T47D (cell line): ENCODE measurements around the gene SLC7A10.
"Not testable (repeated sequence)": the region's sequence is repeated elsewhere in the genome, so short reads cannot be mapped to it uniquely, and the experiment has no call there.

Experiments used
- DNase-seq, 2 experiments: peaks; one replicate each; pipeline versions ENCODE4 v3.0.0 to v3.0.0-alpha.2; 2011 to 2012; ENCODE audit warnings: low read depth in 1 of 2, low spot score in 1 of 2
- JUND ChIP-seq: IDR thresholded peaks from 2 replicates; pipeline ENCODE4 v1.6.1; 2012; ENCODE audit warnings: low read depth
- in situ Hi-C: cut with HindIII; loops from 2 replicates; pipeline ENCODE4 v1.10.0; 2016; ENCODE audit warnings: low sequenced_read_pairs, low pct_unique_long_range_greater_than_20kb

The SLC7A10 gene

DNA sequence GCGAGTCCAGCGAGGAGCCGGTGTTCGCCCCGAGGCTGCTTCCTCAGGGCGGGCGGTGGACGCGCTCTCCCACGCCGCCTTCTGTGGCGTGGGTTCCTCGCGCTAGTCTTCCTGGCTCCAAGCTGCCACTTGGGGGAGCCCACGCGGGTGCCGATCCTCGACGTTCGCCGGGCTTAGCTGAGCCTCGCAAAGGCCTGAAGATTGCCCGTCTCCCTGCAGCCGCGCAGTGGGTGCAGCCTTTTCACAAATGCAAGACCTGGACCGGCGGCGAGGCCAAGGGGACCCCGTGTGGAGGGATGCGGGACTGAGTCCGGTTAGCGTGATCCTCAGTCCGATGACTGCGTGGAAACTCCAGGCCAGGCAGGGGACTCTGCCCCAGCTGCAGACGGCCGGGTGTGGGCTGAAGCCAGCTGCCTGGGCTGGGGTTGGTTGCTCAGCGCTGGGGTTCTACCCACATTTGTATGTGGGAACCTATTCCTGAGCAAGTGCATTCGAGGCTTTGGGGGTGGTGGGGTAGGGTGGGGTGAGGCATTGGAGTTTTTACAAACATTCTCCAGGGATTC, 48.2 kb downstream of the SLC7A10 start:
- no peak for DNase-seq
- in situ Hi-C loops: no loop called here

DNA sequence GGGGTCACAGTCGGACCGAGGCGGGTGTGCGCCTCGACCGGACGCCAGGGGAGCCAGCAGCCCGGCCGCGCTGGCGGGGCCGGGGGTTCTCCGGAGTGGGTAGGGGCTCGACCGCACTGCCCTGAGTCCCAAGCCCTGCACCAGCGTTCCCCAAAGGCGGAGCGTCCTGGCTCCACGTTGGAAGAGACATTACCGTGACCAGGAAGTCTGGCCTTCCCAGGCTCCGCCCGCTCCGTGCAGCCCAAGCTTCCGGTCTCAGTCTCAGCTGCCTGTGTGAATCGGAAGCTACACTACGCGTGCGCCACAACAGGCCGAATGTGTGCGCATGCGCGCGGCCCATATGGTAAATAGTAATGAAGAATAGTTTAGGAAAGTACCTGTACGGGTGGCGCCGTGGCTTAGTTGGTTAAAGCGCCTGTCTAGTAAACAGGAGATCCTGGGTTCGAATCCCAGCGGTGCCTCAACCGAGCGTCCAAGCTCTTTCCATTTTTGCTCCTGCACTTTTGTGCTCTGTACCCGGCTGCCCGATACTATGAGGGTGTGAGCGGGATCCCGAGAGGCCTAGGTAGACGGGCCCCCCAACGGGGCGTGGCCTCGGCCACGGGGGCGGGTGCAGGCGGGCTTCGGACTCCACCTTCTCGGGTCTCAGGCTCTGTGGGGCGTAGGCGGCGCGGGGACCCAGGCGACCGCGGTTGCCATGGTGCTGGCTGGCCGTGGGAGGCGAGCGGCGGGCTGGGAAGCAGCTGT, 48.8 kb downstream of the SLC7A10 start:
- in situ Hi-C loops: no loop called here
- TF ChIP-seq JUND: no peak
- DNase-seq: peak; percentile 84 to 98

More for the DNA sequence above, 48.2 kb downstream of the SLC7A10 start:
- TF ChIP-seq JUND: no peak

DNA sequence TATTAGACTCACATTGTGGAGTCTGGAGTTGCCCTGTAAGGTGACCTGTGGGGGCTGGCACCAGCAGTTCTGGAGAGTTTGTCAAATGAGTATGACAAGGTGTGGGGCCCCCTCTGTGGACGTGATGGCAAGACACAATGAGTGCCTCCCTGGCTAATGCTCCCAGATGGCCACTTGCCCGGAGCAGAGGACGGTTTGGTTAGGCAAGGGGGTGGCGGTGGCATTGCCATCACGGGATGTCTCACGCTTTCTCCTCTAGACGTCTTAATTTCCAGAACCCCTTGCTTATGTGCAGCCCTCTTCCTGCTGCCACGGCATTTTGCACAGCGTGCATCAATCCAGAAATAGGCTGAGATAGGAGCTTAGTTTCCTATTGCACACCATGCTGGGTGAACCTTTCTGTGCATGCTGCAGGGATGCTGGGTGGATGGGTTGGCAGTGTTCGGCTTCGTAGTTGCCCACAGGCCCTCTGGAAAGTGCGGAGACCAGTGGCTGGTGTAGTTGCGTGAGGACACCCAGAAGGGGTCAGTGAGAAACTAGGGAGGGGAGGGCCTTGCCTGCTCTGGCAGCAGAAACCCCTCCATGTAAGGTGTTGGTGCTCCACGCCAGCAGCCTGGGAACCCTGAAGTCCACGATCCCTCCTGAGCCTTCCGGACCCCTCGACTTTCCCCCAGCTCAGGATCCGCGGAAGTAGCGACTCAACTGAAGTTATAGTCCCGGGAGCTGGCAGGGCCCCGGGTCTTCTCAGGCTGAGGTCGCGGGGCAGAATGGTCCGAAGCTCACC, 49.6 kb downstream of the SLC7A10 start:
- TF ChIP-seq JUND: no peak
- in situ Hi-C loops: no loop called here
- peak in 1 of 2 experiments; percentile 24 for DNase-seq

DNA sequence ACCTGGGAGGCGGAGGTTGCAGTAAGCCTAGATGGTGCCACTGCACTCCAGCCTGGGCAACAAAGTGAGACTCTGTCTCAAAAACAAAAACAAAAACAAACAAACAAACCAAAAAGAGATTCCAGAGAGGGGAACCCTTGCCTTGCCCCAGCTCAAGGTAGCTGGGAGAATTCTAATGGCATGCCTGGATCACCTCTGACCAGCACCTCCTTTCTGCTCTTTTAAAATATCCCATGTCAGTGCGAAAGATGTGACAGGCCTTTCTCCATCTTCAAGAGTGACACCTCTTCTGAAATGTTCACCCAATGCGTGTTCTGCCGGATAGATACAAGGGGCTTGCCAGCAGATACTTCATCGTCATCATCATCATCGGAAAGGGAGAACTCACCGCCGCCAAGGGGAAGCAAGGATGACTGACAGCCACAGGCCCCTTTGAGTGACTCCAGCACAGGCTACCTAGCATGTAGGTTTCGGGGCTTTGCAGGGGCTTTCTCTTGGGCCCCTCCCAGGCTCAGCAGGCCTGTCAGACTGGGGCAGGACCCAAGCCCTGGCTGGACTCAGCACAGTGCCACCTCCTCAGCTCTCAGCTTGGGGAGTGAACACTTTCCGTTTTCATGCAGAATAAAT, 50.4 kb downstream of the SLC7A10 start:
- no peak for TF ChIP-seq JUND
- in situ Hi-C loops: no loop called here
- no peak for DNase-seq

DNA sequence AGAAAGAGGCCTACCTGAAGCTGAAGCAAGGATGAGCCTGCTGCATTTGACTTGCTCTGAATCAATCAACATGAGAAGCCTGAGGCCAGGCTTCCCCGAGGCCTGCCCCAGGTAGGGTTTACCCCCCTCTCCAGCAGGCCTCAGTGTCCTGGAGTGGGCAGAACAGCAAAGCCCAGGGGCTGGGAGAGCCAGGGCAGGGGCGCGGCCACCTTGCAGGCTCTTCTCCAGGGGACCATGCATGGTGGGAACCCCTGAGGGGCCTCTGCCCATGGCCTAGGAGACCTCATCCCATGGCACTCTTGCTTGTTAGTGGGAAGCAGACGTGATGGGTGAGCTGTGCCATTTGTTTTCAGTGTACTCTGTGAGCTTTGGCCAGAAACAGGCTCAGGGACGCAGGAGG, 51.5 kb downstream of the SLC7A10 start:
- no peak for DNase-seq
- TF ChIP-seq JUND: no peak
- in situ Hi-C loops: no loop called here

DNA sequence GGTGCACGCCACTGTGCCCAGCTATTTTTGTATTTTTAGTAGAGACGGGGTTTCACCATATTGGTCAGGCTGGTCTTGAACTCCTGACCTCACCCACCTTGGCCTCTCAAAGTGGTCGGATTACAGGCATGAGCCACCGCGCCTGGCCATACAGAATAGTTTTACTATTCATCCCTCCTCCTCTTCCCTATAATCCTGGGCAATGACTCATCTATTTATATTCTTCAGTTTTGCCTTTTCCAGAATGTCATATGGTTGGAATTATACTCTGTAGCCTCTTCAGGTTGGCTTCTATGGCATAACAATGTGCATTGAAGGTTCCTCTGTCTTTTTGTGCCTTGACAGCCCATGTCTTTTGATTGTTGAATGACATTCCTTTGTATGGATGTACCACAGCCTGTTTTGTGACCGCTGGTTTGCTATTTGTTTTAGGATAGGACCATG, 53.7 kb downstream of the SLC7A10 start:
- DNase-seq: no peak
- in situ Hi-C loops: no loop called here
- TF ChIP-seq JUND: no peak

DNA sequence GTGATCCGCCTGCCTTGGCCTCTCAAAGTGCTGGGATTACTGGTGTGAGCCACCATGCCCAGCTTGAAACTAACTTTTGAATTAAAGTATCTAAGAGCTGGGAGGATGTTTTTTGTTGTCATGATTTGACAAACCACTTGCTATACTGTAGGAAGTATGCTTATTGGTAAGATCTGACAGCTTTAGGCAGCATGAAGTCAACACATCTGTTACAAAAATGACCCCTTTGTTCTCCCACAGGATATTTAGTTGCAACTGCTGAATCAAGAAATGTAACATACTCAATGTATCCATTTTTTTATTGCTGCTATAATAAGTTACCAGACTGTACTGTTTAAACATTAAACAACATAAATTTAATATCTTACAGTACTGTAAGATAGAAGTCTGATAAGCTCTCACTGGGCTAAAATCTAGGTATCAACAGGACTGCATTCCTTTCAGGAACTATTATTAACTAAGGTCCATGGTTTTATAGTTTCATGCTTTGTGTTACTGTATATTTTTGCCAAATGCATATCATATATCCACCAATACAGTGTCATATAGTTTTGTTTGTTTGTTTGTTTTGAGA, 54.3 kb downstream of the SLC7A10 start:
- in situ Hi-C loops: no loop called here
- no peak for DNase-seq
- TF ChIP-seq JUND: no peak

DNA sequence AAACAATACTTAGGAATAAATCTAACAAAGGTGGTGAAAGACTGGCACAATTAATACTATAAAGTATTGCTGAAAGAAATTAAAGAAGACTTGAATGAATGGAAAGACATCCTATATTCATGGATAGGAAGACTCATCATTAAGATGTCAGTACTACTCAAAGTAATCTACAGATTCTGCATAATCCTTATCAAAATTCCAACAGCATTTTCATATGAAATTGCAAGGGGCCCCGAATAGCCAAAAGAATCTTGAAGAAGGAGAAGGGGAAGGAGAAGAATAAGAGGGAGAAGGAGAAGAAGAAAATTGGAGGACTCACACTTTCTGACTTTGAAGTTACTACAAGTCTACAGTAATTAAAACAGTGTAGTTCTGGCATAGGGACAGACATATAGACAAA, 57.1 kb downstream of the SLC7A10 start:
- in situ Hi-C loops: no loop called here
- no peak for DNase-seq
- no peak for TF ChIP-seq JUND

DNA sequence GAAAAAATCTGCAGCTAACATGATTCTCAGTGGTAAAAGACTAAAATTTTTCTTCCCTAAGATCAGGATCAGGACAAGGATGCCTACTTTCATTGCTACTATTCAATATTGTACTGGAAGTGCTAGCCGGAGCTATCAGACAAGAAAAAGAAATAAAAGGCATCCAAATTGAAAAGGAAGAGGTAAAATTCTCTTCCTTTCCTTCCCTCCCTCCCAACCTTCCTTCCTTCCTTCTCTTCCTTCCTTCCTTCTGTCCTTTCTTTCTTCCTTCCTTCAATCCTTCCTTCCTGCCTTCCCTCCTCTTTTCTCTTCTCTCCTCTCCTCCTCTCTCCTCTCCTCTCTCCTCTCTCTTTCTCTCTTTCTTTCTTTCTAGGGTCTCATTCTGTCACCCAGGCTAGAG, 58.2 kb downstream of the SLC7A10 start:
- in situ Hi-C loops: no loop called here
- no peak for DNase-seq
- TF ChIP-seq JUND: no peak

DNA sequence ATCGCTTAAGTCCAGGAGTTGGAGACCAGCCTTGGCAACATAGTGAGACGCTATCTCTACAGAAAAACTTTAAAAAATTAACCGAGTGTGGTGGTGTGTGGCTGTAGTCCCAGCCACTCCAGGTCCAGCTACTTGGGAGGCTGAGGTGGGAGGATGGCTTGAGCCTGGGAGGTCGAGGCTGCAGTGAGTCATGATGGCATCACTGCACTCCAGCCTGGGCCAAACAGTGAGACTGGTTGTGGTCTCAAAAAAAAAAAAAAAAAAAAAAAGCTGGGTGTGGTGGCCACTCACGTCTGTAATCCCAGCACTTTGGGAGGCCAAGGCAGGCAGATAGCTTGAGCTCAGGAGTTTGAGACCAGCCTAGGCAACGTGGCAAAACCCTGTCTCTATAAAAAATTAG, 59.6 kb downstream of the SLC7A10 start:
- DNase-seq, in situ Hi-C loops: not testable (repeated sequence)

DNA sequence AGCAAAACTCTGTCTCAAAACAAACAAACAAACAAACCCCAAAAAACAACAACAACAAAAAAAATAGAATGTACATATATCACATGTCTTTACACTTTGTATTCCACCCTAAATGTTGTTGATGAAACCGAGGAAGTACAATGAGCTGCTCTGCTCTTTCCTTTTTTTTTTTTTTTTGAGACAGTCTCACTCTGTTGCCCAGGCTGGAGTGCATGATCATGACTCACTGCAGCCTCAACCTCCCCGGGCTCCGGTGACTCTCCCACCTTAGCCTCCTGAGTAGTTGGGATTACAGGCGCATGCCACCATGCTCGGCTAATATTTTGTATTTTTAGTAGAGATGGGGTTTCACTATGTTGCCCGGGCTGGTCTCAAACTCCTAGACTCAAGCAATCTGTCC, 62.2 kb downstream of the SLC7A10 start:
- no peak for TF ChIP-seq JUND
- in situ Hi-C loops: no loop called here
- no peak for DNase-seq

DNA sequence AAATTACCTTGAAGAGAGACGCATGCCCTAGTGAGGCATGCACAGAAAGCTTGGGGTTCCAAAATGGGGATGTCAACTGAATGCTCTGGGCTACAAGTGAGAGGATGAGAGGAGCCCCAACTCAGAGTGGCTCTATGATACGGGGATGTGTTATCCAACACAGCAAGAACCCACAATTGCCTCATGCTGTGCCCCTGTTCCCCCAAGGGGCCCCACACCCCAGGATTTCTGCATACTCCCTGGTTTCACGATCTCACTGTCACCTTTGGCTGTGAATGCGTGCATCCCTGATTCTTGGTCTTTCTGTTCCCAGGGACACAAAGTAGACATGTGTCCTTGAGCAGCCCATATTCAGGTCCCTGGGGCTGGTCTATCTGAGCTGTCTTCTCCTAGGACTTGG, 64.4 kb downstream of the SLC7A10 start:
- TF ChIP-seq JUND: no peak
- no peak for DNase-seq
- in situ Hi-C loops: no loop called here
